ENCODE data around the gene THBS1.

The THBS1 gene

DNA sequence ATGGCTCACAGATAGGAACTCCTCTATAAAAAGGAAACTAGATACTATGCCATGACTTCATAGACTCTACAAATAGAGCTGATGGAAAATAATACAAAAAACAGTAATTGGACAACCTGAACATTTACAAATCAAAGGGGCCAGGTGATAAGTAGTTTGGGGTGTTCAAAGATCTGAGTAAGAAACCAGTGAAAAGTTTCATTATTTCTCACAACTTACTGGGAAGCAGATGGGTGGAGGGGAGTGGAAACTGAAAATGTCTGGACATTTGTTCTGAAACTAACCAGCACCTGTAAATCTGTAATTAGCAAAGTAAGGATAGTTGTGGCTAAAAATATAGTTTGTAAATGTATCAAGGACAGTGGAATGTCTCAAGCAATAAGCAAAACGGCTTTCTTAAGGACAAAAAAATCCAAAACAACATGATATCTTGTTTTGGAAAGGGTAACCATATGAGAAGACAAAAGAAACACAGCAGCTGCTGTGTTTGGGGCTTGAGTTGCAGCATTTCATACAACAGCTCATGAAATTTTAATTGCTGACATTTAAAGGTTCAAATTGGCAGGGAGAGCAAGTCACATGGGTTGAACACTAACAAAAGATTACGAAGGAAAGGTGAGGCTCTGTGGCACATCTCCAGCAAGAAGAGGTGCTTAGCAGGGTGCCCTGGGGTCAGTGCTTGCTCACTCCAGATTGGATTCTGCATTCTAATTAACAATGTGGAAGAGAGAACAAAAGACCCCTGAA is 26.8 kb upstream of the THBS1 start:
- TF ChIP-seq SPI1 (IDR thresholded peaks at IDR 0.05; ENCODE audit: borderline replicate concordance, low read depth) (no peak), GABPA (IDR thresholded peaks at IDR 0.05; ENCODE audit: low read depth) (no peak), POLR2AphosphoS5 (IDR thresholded peaks at IDR 0.05; ENCODE audit: low read depth) (no peak)
- TF ChIP-seq, protein P1, sequence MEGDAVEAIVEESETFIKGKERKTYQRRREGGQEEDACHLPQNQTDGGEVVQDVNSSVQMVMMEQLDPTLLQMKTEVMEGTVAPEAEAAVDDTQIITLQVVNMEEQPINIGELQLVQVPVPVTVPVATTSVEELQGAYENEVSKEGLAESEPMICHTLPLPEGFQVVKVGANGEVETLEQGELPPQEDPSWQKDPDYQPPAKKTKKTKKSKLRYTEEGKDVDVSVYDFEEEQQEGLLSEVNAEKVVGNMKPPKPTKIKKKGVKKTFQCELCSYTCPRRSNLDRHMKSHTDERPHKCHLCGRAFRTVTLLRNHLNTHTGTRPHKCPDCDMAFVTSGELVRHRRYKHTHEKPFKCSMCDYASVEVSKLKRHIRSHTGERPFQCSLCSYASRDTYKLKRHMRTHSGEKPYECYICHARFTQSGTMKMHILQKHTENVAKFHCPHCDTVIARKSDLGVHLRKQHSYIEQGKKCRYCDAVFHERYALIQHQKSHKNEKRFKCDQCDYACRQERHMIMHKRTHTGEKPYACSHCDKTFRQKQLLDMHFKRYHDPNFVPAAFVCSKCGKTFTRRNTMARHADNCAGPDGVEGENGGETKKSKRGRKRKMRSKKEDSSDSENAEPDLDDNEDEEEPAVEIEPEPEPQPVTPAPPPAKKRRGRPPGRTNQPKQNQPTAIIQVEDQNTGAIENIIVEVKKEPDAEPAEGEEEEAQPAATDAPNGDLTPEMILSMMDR (IDR thresholded peaks at IDR 0.05; ENCODE audit: insufficient read depth, low read length), result no peak
- TF ChIP-seq, protein P2, sequence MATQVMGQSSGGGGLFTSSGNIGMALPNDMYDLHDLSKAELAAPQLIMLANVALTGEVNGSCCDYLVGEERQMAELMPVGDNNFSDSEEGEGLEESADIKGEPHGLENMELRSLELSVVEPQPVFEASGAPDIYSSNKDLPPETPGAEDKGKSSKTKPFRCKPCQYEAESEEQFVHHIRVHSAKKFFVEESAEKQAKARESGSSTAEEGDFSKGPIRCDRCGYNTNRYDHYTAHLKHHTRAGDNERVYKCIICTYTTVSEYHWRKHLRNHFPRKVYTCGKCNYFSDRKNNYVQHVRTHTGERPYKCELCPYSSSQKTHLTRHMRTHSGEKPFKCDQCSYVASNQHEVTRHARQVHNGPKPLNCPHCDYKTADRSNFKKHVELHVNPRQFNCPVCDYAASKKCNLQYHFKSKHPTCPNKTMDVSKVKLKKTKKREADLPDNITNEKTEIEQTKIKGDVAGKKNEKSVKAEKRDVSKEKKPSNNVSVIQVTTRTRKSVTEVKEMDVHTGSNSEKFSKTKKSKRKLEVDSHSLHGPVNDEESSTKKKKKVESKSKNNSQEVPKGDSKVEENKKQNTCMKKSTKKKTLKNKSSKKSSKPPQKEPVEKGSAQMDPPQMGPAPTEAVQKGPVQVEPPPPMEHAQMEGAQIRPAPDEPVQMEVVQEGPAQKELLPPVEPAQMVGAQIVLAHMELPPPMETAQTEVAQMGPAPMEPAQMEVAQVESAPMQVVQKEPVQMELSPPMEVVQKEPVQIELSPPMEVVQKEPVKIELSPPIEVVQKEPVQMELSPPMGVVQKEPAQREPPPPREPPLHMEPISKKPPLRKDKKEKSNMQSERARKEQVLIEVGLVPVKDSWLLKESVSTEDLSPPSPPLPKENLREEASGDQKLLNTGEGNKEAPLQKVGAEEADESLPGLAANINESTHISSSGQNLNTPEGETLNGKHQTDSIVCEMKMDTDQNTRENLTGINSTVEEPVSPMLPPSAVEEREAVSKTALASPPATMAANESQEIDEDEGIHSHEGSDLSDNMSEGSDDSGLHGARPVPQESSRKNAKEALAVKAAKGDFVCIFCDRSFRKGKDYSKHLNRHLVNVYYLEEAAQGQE (IDR thresholded peaks at IDR 0.05; ENCODE audit: insufficient replicate concordance, low read depth), result no peak
- H3K4me3 ChIP-seq (replicated peaks; ENCODE audit: insufficient read depth, low read length), result no peak overlapping the region
- no peak for DNase-seq (ENCODE audit: low read depth in 1 of 2, low spot score in 1 of 2)
- no peak overlapping the region for H3K27ac ChIP-seq (replicated peaks)
- no peaks in the 10 kb centered on the region for H3K27me3 ChIP-seq (ENCODE audit: insufficient read depth, poor library complexity, severe bottlenecking)

DNA sequence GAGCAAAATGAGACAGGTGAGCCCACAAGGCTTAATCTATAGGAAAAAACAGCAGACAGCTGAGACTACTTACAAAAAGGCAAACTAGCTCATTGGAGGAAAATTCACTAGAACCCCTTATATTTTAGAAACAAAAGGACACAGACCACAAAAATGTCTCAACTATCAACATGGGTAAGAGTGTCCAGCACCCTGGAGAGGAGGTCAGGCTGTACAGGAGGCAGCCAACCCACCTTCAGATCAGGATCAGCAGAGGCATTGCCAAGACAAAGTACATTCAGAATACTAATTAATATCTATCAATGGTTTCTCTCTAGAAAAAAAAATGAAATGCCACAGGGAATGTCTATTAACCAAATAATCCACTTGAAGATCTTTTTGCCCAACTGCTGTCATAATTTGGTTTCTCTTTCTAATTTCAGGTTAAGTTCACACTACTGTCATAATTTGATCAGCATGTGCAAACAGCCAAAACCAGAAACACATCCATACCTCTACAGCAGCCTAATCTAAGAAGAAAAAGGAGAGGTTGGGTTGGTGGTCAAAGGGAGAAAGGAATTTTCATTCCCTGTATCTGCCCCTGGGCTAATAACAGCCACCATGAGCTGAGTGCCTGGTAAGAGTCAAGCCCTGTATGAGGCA is 26.0 kb upstream of the THBS1 start:
- TF ChIP-seq POLR2AphosphoS5 (IDR thresholded peaks at IDR 0.05; ENCODE audit: low read depth) (no peak), SPI1 (IDR thresholded peaks at IDR 0.05; ENCODE audit: borderline replicate concordance, low read depth) (no peak), GABPA (IDR thresholded peaks at IDR 0.05; ENCODE audit: low read depth) (no peak)
- TF ChIP-seq, protein P2 (IDR thresholded peaks at IDR 0.05; ENCODE audit: insufficient replicate concordance, low read depth), result no peak
- TF ChIP-seq, protein P1 (IDR thresholded peaks at IDR 0.05; ENCODE audit: insufficient read depth, low read length), result no peak
- Histone ChIP-seq H3K27me3 (ENCODE audit: insufficient read depth, poor library complexity, severe bottlenecking) (no peaks in the 10 kb centered on the region), H3K27ac (replicated peaks) (no peak overlapping the region), H3K4me3 (replicated peaks; ENCODE audit: insufficient read depth, low read length) (no peak overlapping the region)
- no peak for DNase-seq (ENCODE audit: low read depth in 1 of 2, low spot score in 1 of 2)

DNA sequence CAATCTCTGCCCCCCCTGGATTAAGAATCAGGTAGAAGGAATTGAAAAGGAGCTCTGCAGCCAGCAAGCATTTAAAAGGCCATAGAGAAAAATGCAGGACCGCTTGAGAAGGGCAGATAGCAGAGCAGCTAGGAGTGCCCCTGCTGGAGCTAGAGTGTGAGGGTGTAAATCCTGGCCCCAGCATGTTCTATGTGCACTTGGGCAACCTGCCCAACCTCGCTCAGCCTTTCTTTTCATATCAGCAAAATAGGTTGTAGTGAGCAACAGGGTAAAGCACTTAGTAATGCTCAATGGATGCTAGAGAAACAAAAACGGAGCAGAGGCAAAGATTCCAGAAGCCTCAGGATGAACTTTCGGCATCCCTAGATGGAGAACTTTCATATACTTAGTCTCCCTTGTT is 25.0 kb upstream of the THBS1 start:
- Histone ChIP-seq H3K4me3 (replicated peaks; ENCODE audit: insufficient read depth, low read length) (no peak overlapping the region), H3K27me3 (ENCODE audit: insufficient read depth, poor library complexity, severe bottlenecking) (no peaks in the 10 kb centered on the region), H3K27ac (replicated peaks) (no peak overlapping the region)
- no peak for DNase-seq (ENCODE audit: low read depth in 1 of 2, low spot score in 1 of 2)
- TF ChIP-seq, protein P2 (IDR thresholded peaks at IDR 0.05; ENCODE audit: insufficient replicate concordance, low read depth), result no peak
- TF ChIP-seq POLR2AphosphoS5 (IDR thresholded peaks at IDR 0.05; ENCODE audit: low read depth), result no peak
- TF ChIP-seq, protein P1 (IDR thresholded peaks at IDR 0.05; ENCODE audit: insufficient read depth, low read length), result no peak
- no peak for TF ChIP-seq GABPA (IDR thresholded peaks at IDR 0.05; ENCODE audit: low read depth)

Data from HL-60 (cell line).